Coronary artery (tissue), 2 donors: ENCODE data around the gene HOXD3.
A peak's percentile ranks its signal among the peaks of the same experiment; 100 is the strongest.

ENCODE experiments used
- DNase-seq: peaks from one replicate; pipeline ENCODE4 v3.0.0-alpha.2; 2017; ENCODE audit warnings: low spot score
- H3K27ac ChIP-seq, 2 donors: fragments of 200-600 bp; sonication (generic); one replicate each; pipeline ENCODE4 v1.5.1; 2016 to 2019
- H3K4me3 ChIP-seq: fragments of 200-600 bp; sonication (generic); 2 replicates; pipeline ENCODE4 v1.5.1; 2016; ENCODE audit warnings: mild to moderate bottlenecking, moderate library complexity
- TF ChIP-seq, protein P1 (sequence below): fragments of 200-600 bp; sonication (generic); IDR thresholded peaks from one replicate; pipeline ENCODE4 v1.5.1; 2019; ENCODE audit warnings: antibody characterized with exemption

The HOXD3 gene

DNA sequence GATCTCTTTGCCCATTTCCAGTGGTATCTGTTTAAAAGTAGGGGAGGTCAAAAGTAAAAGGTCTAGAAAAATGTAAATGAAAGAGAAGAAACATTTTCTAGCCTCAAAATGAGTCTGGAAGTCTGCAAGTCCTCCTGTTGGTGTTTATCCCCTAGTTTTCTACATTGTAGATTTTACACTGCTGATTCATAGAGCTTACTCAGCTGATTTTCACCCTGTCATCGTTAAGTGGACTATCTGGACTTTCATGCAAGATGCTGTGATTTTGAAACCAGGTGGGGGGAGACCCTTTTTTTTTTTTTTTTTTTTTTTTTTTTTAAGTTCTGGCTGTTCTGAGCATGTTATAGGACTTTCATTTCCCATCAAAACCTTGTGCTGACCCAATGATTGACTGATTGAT is 10.3 kb downstream of the HOXD3 start:
- H3K4me3 ChIP-seq, result no peak overlapping the region
- TF ChIP-seq, protein P1, sequence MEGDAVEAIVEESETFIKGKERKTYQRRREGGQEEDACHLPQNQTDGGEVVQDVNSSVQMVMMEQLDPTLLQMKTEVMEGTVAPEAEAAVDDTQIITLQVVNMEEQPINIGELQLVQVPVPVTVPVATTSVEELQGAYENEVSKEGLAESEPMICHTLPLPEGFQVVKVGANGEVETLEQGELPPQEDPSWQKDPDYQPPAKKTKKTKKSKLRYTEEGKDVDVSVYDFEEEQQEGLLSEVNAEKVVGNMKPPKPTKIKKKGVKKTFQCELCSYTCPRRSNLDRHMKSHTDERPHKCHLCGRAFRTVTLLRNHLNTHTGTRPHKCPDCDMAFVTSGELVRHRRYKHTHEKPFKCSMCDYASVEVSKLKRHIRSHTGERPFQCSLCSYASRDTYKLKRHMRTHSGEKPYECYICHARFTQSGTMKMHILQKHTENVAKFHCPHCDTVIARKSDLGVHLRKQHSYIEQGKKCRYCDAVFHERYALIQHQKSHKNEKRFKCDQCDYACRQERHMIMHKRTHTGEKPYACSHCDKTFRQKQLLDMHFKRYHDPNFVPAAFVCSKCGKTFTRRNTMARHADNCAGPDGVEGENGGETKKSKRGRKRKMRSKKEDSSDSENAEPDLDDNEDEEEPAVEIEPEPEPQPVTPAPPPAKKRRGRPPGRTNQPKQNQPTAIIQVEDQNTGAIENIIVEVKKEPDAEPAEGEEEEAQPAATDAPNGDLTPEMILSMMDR, result no peak
- no peak overlapping the region for H3K27ac ChIP-seq
- DNase-seq, result no peak

DNA sequence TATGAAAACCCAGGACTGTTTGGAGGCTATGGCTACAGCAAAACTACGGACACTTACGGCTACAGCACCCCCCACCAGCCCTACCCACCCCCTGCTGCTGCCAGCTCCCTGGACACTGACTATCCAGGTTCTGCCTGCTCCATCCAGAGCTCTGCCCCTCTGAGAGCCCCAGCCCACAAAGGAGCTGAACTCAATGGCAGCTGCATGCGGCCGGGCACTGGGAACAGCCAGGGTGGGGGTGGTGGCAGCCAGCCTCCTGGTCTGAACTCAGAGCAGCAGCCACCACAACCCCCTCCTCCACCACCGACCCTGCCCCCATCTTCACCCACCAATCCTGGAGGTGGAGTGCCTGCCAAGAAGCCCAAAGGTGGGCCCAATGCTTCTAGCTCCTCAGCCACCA is 12.1 kb downstream of the HOXD3 start:
- Histone ChIP-seq H3K27ac (no peak overlapping the region), H3K4me3 (no peak overlapping the region)
- TF ChIP-seq, protein P1, result no peak
- DNase-seq, result no peak

DNA sequence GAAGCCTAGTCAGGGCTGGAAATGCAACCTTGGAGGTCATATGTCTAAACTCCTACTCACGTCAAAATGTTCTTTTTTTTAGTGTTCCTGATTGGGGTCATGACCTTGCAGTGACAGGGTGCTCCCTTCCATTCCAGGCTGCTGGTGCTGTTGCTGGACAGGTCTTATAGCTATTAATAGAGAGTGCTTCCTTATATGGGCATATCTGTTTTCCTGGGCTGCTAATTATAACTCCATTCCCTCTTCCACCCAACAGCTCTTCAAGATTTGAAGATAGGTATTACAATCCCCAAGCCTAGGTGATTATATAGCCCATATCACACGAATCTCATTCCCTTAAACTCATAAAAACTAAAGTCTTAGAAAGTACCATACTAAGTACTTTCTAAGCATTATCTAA is 12.6 kb downstream of the HOXD3 start:
- TF ChIP-seq, protein P1, result no peak
- Histone ChIP-seq H3K27ac (no peak overlapping the region), H3K4me3 (no peak overlapping the region)
- no peak for DNase-seq

DNA sequence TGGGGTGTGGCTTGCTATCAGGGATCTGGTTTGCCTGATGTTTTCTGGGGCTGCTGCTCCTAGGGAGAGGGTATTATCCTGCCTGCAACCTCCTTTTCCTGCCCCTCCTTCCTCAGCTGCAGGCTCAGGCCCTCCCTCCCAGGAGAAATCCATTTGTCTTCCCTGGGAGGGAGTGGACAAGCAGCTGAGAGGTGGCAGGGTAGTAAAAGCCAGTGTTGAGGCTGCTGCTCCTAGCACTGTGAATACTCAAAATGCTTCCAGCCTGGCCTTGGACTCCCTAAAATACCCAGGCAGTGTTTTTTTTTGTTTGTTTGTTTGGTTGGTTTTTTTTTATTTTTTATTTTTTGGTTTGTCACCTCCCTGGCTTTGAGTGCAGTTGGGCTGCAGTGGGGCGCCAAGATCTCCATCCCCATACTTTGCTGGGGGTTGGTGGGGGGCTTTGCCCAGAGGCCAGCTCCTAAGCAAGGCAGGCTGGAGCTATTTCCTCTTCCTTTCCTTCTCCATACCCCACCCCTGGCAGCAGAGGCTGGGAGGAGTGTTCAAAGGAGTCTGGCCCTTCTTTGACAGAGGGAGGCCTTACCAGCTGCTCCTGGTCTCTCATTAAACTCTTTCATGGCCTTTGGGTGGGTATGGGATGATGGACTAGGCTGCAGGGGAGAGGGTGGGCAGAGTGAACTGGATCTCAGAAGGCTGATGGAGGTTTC is 13.6 kb downstream of the HOXD3 start:
- no peak for DNase-seq
- TF ChIP-seq, protein P1, result no peak
- Histone ChIP-seq H3K4me3 (no peak overlapping the region), H3K27ac (no peak overlapping the region)

DNA sequence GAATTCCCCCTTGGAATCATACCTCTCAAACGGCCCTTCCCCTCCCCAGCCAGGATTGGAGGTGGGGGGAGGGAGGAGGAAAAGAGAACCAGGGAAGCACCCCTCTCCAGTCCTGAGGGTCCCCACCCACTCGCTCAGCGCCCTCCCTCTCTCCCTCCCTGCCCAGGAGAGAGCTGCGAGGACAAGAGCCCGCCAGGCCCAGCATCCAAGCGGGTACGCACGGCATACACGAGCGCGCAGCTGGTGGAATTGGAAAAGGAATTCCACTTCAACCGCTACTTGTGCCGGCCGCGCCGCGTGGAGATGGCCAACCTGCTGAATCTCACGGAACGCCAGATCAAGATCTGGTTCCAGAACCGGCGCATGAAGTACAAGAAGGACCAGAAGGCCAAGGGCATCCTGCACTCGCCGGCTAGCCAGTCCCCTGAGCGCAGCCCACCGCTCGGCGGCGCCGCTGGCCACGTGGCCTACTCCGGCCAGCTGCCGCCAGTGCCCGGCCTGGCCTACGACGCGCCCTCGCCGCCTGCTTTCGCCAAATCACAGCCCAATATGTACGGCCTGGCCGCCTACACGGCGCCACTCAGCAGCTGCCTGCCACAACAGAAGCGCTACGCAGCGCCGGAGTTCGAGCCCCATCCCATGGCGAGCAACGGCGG is 14.4 kb downstream of the HOXD3 start:
- TF ChIP-seq, protein P1, result no peak
- Histone ChIP-seq H3K27ac (no peak overlapping the region), H3K4me3 (peak overlapping the region; percentile 47)
- no peak for DNase-seq

DNA sequence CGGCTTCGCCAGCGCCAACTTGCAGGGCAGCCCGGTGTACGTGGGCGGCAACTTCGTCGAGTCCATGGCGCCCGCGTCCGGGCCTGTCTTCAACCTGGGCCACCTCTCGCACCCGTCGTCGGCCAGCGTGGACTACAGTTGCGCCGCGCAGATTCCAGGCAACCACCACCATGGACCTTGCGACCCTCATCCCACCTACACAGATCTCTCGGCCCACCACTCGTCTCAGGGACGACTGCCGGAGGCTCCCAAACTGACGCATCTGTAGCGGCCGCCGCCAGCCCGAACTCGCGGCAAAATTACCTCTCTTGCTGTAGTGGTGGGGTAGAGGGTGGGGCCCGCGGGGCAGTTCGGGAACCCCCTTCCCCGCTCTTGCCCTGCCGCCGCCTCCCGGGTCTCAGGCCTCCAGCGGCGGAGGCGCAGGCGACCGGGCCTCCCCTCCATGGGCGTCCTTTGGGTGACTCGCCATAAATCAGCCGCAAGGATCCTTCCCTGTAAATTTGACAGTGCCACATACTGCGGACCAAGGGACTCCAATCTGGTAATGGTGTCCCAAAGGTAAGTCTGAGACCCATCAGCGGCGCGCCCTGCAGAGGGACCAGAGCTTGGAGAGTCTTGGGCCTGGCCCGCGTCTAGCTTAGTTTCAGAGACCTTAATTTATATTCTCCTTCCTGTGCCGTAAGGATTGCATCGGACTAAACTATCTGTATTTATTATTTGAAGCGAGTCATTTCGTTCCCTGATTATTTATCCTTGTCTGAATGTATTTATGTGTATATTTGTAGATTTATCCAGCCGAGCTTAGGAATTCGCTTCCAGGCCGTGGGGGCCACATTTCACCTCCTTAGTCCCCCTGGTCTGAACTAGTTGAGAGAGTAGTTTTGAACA is 15.1 kb downstream of the HOXD3 start:
- DNase-seq, result no peak
- H3K27ac ChIP-seq, result no peak overlapping the region
- H3K4me3 ChIP-seq, result peak overlapping the region; percentile 47
- TF ChIP-seq, protein P1, result no peak
